Spleen (tissue), 11 donors: ENCODE measurements around the gene NIPAL3. TPM values are rescaled to one million over a fixed set of nuclear protein-coding genes. Genes with fewer than 3 reads are reported as not detected.

Experiments used
- DNase-seq: peaks from one replicate; pipeline ENCODE4 v3.0.0-alpha.2; 2020
- H3K27ac ChIP-seq, 8 donors: fragments of 200-600 bp; sonication (generic) in 7 of 8; 1 replicate in 4 of 8; 2 replicates in 4 of 8; pipeline versions ENCODE4 v1.5.0 to v1.8.0; 2016 to 2021; ENCODE audit warnings: inconsistent platforms in 4 of 8, mild to moderate bottlenecking in 4 of 8, moderate library complexity in 1 of 8
- H3K27me3 ChIP-seq, 7 donors: fragments of 200-600 bp; sonication (generic) in 6 of 7; replicated peaks in 1 of 7; 1 replicate in 4 of 7; 2 replicates in 3 of 7; pipeline versions ENCODE4 v1.5.0 to v1.8.0; 2016 to 2021; ENCODE audit warnings: inconsistent platforms in 3 of 7, mild to moderate bottlenecking in 1 of 7
- H3K36me3 ChIP-seq, 6 donors: fragments of 200-600 bp; sonication (generic) in 5 of 6; 1 replicate in 4 of 6; 2 replicates in 2 of 6; pipeline versions ENCODE4 v1.5.0 to v1.8.0; 2016 to 2021; ENCODE audit warnings: inconsistent platforms in 2 of 6
- H3K4me1 ChIP-seq, 6 donors: fragments of 200-600 bp; sonication (generic) in 5 of 6; 1 replicate in 3 of 6; 2 replicates in 3 of 6; pipeline versions ENCODE4 v1.5.0 to v1.8.0; 2016 to 2021; ENCODE audit warnings: inconsistent platforms in 3 of 6
- H3K4me3 ChIP-seq, 8 donors: fragments of 200-600 bp; sonication (generic) in 7 of 8; 1 replicate in 4 of 8; 2 replicates in 4 of 8; pipeline versions ENCODE4 v1.5.0 to v1.8.0; 2016 to 2021; ENCODE audit warnings: inconsistent platforms in 4 of 8, mild to moderate bottlenecking in 4 of 8, moderate library complexity in 2 of 8
- H3K9me3 ChIP-seq, 8 donors: fragments of 200-600 bp; sonication (generic) in 7 of 8; 1 replicate in 4 of 8; 2 replicates in 4 of 8; pipeline versions ENCODE4 v1.5.0 to v1.8.0; 2016 to 2021; ENCODE audit warnings: inconsistent platforms in 4 of 8
- POLR2A ChIP-seq, 3 donors: fragments of 450-650 bp; IDR thresholded peaks; one replicate each; pipeline ENCODE4 v1.5.1; 2017; ENCODE audit warnings: antibody characterized with exemption in 3 of 3, mild to moderate bottlenecking in 1 of 3
- POLR2AphosphoS5 ChIP-seq, 3 donors: sonication (generic); formaldehyde crosslinking; IDR thresholded peaks; one replicate each; pipeline ENCODE4 v1.5.1; 2017; ENCODE audit warnings: antibody characterized with exemption in 3 of 3
- WGBS, 5 donors: extraction: QIAGEN DNeasy Blood & Tissue Kit in 3 of 5; methylation state at CpG; one replicate each; pipeline versions ENCODE4 v1.1.5 to v1.1.7; 2013 to 2018; 5-methylcytosine and 5-hydroxymethylcytosine counted together
- intact Hi-C: fragments of 100-400 bp; cut with DNase I; formaldehyde crosslinking; loops from one replicate; pipeline ENCODE4 v1.15.0; 2023; ENCODE audit warnings: low total_unique reads
- polyA plus RNA-seq, 3 donors: library from polyadenylated mRNA; stranded (reverse); fragments of 200-250 nt; gene quantifications; one replicate each; pipeline ENCODE4 v1.2.1, GENCODE V29; 2013
- total RNA-seq, 7 donors: library from RNA; depleted of rRNA in 3 of 7; stranded (reverse); fragments of >200 nt in 3 of 7; fragmentation: NEBNext Ultra II Directional in 4 of 7; extraction: Animal tissue kit (Norgen Biotek cat#: 25700) in 4 of 7; gene quantifications; one replicate each; pipeline versions ENCODE4 v1.1.0 to v1.2.1, GENCODE V29; 2016 to 2021
- TF ChIP-seq, protein P1 (sequence below), 11 experiments: fragments of 200-600 bp in 7 of 11; fragments of 450-650 bp in 4 of 11; sonication (generic) in 4 of 11; IDR thresholded peaks in 8 of 11; conservative IDR thresholded peaks in 3 of 11; 1 replicate in 7 of 11; 2 replicates in 4 of 11; pipeline versions ENCODE4 v1.4.0 to v1.8.0; 2016 to 2021; ENCODE audit warnings: antibody characterized with exemption in 11 of 11, inconsistent platforms in 4 of 11, mild to moderate bottlenecking in 1 of 11
- donor health status: healthy with polysubstance abuse.
- donor health status: DM: no; HTN: no; CAD: no; lungs with moderate emphysema.
- donor health status: DM: no; HTN: no; CAD: no.
- donor health status: Bipolar disorder and iron deficiency.
- donor health status: healthy.
- donor health status: DM: no; HTN: no; CAD: no.
- donor health status: DM: yes; HTN: yes; CAD: no.

NIPAL3 gene
- total and polyA plus RNA-seq, 10 donors = 5.3 to 49.2 (median 24.7) TPM

DNA sequence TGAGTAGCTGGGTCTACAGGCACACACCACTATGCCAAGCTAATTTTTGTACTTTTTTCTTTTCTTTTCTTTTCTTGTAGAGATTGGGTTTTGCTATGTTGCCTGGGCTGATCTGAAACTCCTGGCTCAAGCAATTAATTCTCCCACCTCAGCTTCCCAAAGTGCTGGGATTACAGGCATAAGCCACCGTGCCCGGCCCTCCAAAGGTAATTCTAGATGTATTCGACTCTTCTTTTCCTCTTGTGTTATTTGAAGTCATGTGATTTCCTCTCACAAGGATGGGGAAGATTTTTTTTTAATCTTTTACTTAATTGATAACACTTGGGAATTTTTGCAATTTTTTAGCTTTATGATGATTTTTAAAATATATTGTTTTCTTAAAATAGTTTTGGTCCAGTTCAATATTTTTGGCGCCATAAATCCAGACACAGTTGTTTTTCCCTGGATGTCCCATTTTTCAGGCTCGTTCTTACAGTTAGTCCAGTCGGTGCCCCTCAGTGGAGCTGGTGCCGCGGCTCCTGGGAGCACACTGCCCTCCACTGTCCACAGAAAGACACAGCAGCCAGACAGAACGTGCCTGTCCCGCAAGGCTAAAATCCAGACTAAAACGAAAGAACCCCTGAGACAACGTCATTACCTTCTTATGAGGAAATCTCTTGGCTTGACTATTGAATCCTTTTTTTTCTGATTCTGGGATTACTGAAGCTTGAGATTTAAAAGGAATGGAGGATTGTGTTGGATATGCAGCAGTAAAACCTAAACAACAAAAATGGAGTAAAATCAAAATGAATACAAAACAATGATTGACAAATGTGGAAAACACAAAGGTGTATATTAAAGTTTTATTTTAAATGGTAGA, 24.4 kb upstream of the NIPAL3 start:
- H3K4me1 ChIP-seq = peaks cover 8 to 44% (median 33%) of the 10 kb centered on the region in 6 donors
- peak overlapping the region; percentile 70 to 86 (median 74) for H3K27ac ChIP-seq
- no peaks in the 10 kb centered on the region for H3K36me3 ChIP-seq
- H3K4me3 ChIP-seq = peak overlapping the region in 4 of 8 donors; percentile 0 to 44 (median 9)
- TF ChIP-seq, protein P1, sequence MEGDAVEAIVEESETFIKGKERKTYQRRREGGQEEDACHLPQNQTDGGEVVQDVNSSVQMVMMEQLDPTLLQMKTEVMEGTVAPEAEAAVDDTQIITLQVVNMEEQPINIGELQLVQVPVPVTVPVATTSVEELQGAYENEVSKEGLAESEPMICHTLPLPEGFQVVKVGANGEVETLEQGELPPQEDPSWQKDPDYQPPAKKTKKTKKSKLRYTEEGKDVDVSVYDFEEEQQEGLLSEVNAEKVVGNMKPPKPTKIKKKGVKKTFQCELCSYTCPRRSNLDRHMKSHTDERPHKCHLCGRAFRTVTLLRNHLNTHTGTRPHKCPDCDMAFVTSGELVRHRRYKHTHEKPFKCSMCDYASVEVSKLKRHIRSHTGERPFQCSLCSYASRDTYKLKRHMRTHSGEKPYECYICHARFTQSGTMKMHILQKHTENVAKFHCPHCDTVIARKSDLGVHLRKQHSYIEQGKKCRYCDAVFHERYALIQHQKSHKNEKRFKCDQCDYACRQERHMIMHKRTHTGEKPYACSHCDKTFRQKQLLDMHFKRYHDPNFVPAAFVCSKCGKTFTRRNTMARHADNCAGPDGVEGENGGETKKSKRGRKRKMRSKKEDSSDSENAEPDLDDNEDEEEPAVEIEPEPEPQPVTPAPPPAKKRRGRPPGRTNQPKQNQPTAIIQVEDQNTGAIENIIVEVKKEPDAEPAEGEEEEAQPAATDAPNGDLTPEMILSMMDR (IDR thresholded peaks at IDR 0.05 in 8 of 11, conservative IDR thresholded peaks at IDR 0.05 in 3 of 11) = peak; percentile 88 to 97 (median 94)
- TF ChIP-seq POLR2A (IDR thresholded peaks at IDR 0.05) (no peak), POLR2AphosphoS5 (IDR thresholded peaks at IDR 0.05) (peak in 2 of 3 donors; percentile 15 to 37)
- no peaks in the 10 kb centered on the region for H3K9me3 ChIP-seq
- intact Hi-C loops = loop anchor here (2.0 kb wide), 1 partner anchor 188 kb away; no protein-coding TSS in a partner anchor
- H3K27me3 ChIP-seq = no peaks in the 10 kb centered on the region
- WGBS, 5 donors = 8 to 16% (median 14%) methylated on average over 12 of the region's 12 CpGs
- peak; percentile 92 for DNase-seq

DNA sequence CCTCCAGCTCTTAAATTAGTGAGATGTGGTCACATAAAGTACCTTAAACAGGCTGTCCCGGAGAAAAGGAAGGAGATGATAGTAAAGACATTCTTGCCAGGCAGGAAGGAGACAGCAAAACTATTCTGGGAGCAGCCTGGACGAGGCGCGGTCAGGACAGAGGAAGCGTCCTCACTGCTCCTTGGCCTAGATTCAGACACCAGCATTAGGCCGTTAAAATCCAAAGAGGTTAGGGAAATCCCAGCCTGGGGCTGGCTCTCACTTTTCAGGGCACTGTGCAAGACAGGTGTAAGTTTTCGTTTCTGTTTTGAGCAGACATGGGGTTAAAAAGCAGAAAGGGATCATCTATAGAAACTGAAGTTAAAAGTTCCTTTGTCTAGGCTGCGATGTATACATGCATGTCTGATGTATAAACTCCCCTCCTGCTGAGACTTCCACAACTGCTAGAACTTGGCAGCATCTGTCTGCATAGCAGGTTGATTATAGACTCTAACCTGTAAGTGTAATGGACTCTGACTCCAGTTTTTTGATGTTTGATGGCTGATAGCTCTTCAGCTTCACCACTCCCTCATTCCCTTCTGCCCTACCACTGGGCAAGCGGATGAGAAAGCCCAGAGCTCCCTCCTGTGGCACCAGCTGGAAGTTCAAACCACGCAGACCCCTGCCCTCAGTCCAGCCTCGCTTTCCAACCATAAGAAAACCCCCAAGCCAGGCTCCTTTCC, 23.6 kb upstream of the NIPAL3 start:
- WGBS, 5 donors = 29 to 57% (median 41%) methylated on average over 11 of the region's 11 CpGs
- TF ChIP-seq POLR2A (IDR thresholded peaks at IDR 0.05) (no peak), POLR2AphosphoS5 (IDR thresholded peaks at IDR 0.05) (no peak)
- TF ChIP-seq, protein P1 (IDR thresholded peaks at IDR 0.05 in 8 of 11, conservative IDR thresholded peaks at IDR 0.05 in 3 of 11) = peak; percentile 48 to 84 (median 78)
- H3K27ac ChIP-seq = peak overlapping the region; percentile 70 to 86 (median 74)
- peaks cover 8 to 44% (median 32%) of the 10 kb centered on the region in 6 donors for H3K4me1 ChIP-seq
- no peaks in the 10 kb centered on the region for H3K36me3 ChIP-seq
- peak overlapping the region in 4 of 8 donors; percentile 0 to 44 (median 9) for H3K4me3 ChIP-seq
- intact Hi-C loops = loop anchor here (2.0 kb wide), 1 partner anchor 189 kb away; no protein-coding TSS in a partner anchor
- DNase-seq = peak; percentile 82
- no peaks in the 10 kb centered on the region for H3K27me3 ChIP-seq
- H3K9me3 ChIP-seq = no peaks in the 10 kb centered on the region

DNA sequence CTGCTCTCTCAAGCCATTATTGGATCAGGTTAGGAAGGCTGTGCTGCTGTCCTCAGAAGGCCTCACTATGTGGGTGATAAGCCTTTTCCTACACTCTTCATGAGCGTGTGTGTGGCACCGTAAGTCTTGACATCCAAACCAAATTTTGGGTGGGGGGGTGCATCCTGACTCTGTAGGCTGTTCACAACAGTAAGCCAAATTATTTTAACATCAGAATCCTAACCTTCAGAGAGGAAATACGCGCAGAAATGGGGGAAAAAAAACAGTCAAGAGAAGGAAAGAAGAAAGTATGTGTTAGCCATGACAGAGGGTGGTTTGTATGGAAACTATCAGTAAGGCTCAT, 23.0 kb upstream of the NIPAL3 start:
- Histone ChIP-seq H3K4me3 (no peak overlapping the region), H3K27ac (peak overlapping the region in 7 of 8 donors; percentile 70 to 86 (median 76)), H3K36me3 (no peaks in the 10 kb centered on the region), H3K9me3 (no peaks in the 10 kb centered on the region), H3K27me3 (no peaks in the 10 kb centered on the region), H3K4me1 (peaks cover 8 to 44% (median 32%) of the 10 kb centered on the region in 6 donors)
- DNase-seq = no peak
- intact Hi-C loops = no loop called here
- TF ChIP-seq POLR2AphosphoS5 (IDR thresholded peaks at IDR 0.05) = no peak
- TF ChIP-seq, protein P1 (IDR thresholded peaks at IDR 0.05 in 8 of 11, conservative IDR thresholded peaks at IDR 0.05 in 3 of 11) = peak in 6 of 11 experiments; percentile 0 to 61 (median 23)
- WGBS, 5 donors = 71 to 85% (median 81%) methylated on average over 4 of the region's 4 CpGs
